Measurements from ENCODE around the gene NAV3.

The NAV3 gene

DNA sequence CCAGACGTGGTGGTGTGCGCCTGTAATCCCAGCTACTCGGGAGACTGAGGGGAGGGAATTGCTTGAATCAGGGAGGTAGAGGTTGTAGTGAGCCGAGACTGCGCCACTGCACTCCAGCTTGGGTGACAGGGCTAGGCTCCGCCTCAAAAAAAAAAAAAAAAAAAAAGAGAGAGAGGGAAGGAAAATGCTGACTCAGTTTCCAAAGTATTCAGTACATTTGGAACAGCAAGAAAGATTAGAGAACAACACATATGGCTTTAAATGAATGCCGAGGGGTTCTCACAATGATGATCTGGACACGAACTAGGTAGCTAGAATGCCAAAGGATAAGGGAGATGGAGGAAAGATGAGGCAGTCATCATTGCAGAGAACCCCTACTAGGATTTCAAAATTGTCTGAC is 97.4 kb downstream of the NAV3 start:
- DNase-seq = no peak

DNA sequence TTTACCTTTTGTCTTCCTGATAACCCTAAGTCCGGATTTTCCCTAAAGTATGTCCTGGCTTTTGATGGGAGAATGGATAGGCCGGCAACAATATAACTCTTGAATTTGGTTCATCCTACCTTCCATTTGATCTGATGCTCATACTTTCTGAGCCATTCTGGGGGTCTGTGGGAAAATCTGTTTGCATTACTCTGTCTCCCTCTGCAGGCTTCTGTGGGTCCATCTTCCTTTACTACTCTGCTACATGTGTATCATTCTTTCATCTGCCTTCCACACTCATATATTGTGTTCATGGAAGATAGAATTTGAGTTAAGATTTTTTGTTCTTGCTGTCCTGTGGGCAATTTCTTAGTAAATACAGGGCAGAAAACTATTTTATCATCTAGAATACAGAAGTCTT is 101.5 kb downstream of the NAV3 start:
- no peak for DNase-seq

DNA sequence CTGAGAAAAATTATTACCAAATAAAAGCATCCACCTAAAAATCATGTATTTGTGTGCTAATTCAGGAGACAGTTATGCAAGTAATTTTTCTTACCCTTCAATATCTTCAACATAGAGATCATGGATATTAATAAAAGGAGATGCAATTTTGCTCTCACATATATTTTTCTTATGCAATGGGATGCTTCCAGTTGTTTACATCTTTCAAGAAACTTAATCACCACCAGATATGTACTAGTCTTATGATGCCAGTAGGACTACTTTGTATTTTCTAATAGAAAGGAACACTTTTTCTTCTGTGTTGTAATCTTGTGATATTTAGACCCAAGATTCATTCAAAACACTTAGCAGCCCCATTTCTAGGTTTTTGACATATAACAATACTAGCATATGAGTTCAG is 107.6 kb downstream of the NAV3 start:
- DNase-seq = no peak

DNA sequence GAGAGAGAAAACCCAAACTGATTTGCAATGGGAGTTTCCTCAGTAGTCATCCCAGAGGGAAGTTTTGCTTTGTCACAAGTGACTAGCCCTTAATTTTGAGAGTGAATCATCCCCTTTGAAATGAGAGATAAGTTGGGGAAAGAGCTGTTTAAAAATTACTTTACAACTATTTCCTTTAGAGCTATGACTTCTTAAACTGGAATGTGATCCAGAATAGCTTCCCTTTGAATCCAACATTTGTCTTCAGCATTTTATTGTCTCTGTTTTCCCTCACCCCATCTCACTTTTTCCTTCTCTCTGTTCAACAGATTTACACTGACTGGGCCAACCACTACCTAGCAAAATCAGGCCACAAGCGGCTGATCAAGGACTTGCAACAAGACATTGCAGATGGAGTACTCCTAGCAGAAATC is 109.3 kb downstream of the NAV3 start:
- DNase-seq = no peak

DNA sequence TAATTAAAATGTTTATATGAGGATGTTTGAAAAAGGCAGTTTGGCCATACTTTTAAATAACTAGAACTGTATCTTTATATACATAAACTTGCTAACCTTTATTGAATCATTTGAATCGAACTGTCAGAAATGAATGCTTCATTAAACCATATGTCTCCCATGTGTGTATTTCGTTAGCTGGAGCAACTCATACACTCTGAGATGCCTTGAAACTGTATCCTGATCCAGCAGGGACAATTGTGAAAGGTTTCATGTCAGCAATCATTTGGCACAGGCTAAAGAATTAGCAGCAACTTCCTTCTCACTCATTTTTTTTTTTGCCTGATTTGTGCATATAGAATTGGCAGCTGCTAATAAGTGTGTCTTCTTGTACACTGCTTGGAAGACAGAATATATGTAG is 109.9 kb downstream of the NAV3 start:
- DNase-seq = no peak

DNA sequence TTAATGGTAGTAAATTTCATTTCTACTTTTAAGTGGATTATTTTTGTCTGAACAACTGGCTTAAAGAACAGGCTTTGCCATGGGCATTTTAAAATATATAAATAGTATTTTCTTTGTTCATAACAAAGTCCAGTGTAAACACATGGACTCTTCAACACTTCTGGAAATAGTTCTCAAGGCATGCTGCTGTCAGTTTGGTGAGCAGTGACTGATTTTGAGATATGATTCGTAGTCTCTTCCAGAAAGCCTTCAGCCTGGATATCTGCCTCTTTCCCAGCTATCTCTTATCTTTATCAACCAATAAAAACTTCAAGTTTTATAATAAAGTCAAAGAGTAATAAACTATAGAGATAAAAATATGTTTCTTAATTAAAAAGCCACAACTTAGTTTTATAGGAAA is 110.7 kb downstream of the NAV3 start:
- DNase-seq = no peak

DNA sequence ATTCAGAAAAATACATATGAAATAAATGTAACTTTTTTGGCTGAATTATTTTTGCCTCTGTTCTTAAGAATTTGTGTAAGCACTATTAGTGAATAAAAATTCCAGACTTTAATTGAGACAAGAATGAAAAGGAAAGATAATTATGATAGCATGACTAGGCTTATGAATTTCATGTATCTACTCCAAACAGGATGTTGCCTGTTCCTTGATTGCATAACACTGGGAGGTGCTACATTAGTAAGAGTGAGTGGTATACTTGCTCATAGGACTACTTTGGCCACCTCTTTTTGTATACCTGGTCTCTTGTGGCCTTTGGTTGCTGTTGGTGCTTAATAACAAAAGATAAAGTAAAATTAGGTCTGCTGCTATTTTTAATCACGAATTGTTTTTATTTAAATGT is 112.8 kb downstream of the NAV3 start:
- DNase-seq = no peak

DNA sequence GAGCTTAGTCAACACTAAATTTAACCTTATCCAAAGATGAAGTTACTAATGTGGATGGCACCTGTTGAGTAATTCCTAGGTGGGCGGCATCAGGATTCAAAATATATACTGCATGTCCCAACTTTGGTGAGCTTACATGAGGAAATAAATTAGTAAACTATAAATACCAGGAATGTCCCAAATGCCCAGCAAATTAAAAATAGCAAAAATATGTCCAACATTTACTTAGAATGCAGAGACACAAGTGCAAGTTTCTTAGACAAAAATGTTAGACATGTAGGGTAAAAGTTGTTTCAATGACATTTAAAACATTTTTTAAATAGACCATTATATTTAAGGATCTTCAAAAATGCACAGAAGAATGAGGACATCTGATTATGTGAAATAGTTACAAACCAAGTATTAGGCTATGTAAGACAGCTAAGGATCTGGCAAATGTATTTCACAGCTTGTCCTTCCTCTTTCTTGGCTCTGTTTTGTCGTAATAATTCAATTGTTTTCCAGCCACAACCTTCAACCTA is 115.9 kb downstream of the NAV3 start:
- no peak for DNase-seq

DNA sequence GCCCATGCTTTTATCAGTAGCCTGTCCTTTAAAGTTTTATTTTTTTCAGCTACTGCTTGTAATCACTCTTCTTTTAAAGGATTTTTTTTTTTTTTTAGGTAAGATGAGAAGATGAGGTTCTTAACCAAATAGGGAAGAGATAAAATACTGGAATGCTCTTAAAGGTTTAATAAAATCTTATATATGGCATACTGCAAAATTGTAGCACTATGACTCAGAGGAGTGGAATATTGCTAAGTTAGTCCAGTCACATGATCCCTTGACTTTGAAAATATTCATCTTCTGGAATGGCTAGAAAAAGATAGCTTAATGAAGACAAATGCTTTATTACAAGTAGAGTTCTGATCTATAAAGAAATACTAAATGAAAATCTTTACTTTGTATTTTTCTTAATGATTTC is 116.6 kb downstream of the NAV3 start:
- DNase-seq = no peak

DNA sequence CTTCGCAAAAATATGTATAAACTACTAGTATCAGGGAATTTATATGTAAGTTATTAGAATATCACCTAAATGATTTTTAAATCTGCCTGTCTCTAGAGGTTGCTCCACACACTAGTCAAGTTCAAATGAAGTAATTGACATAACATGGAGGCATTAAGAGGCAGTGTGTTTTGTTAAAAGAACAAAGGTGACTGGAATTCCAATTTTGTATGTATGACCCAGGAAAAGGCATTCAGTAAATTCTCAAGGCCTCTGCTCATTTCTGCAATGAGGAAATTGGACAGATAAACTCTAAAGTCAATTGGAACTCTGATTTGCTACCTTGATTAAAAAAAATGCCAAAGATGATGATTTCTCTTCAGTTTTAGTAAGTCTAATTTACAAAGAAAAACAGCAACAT is 117.1 kb downstream of the NAV3 start:
- no peak for DNase-seq

DNA sequence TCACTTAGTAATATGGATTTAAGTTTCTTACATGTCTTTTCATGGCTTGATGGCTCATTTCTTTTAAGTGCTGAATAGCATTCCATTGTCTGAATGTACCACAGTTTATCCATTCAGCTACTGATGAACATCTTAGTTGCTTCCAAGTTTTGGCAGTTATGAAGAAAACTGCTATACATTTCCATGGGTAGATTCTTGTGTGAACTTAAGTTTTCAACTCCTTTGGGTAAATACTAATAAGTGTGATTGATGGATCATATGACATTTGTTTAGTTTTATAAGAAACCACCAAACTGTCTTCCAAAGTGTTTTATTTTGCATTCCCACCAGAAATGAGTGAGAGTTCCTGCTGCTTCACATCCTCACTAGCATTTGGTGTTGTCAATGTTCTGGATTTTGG is 119.2 kb downstream of the NAV3 start:
- no peak for DNase-seq

DNA sequence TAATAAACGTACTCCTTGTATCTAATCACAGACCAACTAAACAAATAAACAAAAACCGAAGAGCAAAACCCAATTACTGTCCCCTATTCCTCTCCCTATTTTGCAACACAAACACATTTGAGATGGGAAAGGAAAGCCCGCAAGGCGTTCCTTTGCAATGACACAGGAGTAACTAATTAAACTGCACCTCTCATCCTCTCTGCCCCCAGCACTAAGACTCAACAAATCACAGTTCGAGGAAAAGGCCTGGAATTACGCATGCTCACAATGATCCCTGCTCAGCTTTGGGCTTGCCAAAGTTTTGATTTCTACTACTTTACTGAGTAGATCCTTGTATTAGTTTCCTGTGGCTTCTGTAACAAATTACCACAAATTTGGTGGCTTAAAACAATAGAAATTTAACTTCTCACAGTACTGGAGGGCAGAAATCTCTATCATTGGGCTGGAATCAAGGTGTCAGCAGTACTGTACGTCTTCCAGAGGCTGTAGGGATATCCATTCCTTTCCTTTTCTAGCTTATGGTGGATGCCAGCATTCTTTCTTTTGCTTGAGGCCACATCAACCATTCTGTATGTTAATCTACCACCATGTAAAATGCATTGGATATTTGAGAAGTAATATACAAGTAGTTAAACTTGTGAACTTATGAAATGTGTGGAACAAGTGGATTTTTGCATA is 123.0 kb downstream of the NAV3 start:
- DNase-seq = no peak

DNA sequence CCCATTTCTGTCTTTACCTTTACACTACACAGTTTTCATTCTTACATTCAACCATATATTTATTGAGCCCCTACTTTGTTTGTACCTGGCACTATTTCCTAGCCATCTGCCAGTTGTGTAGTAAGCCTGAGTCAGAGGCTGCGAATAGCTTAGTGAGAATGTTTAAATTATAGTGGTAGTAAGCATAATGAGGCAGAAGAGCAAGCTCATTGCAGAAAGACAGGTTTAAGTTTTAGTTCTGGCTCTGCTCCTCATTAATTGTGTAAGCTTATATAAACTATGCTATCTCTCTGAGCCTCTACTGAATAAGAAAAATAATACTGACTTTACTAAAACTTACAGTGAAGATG is 123.5 kb downstream of the NAV3 start:
- DNase-seq = no peak

DNA sequence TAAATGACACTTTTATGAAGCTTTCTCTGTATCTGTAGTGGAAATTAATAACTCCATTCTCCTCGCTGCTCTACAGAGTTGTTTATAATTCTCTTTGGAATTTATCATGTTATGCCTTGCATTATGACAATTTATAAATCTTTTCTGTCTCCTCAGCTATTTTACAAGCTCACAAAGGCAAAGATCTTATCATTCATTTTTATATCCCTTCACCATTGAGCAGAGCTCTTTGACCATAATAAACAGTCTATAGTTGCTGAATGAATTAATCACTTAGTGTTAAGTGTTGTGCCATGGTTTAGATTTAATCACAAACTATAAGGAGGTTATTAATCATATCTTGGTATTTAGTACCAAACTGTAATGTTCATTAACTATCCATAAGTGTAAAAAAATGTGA is 126.4 kb downstream of the NAV3 start:
- no peak for DNase-seq

DNA sequence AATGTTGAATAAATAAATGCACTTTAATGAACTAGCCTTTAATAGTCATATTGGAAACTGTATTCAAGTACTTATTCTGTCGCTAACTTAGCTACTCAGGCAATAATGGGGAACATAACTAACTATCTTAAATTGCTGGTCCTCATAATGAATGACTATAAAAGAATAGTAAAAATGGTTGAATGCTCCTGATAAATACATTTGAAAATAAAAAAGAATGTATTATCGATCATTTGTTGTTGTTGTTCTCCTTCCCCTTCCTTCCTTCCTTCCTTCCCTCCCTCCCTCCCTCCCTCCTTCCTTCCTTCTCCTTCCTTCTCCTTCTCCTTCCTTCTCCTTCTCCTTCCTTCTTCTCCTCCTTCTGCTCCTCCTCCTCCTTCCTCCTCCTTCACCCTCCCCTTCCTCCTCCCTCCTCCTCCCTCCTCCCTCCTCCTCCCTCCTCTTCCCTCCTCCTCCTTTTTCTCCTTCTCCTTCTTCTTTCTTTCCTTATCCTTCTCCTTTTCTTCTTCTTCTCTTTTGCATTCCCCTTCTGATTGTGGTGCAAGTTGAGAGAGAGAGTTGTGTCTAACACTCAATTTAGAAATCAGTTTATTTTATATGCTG is 133.0 kb downstream of the NAV3 start:
- DNase-seq = no peak

DNA sequence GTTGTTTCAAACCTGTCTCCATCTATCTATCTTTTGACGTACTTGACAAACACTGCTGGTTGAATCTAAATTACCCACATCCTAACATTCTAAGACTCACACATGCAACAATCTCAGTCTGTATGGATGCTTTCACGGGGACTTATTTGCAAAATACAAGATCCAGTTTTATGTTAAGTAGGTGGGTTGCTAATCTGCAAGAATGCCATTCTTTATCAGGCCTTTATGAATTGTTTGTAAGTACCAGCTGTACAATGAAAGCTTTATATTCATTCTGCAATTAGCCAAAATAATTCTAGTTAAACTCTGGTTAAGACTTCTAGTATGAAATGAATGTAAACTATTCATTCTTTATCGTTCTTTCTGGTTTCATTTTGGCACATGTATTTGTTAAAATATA is 135.1 kb downstream of the NAV3 start:
- no peak for DNase-seq

DNA sequence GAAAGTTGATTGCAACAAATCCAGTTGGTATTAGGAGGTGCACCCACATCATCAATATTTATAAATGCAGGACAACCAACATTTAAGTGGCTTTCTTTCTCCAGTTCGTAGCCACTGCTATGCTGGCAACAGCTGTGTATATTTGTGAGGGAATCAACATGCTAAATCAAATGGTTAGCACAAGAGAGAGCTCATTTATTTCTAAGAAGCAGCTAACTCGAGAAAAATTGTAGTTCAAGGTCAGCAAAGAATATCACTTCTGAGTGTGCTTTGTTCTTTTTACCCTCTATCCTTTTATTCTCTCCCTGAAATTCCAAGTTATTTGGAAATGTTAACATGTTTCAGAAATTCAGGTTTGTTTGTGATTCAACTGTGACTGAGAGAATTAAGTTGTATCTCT is 137.3 kb downstream of the NAV3 start:
- DNase-seq = no peak

DNA sequence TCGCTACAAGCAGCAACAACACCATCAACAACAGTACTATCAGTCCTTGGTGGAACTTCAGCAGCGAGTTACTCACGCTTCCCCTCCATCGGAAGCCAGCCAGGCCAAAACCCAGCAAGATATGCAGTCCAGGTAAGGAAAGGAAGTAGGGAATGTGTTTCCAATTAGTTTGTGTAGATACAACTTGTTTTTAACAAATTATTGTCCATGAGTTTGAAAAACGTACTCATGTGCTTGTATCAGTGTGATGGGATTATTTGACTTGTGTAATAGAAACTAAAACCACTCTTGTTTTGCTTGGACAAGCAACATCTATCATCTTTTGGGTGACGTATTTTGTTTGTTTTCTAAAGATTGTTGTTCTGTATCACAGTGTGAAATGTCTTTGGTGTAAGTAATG is 137.9 kb downstream of the NAV3 start:
- no peak for DNase-seq

DNA sequence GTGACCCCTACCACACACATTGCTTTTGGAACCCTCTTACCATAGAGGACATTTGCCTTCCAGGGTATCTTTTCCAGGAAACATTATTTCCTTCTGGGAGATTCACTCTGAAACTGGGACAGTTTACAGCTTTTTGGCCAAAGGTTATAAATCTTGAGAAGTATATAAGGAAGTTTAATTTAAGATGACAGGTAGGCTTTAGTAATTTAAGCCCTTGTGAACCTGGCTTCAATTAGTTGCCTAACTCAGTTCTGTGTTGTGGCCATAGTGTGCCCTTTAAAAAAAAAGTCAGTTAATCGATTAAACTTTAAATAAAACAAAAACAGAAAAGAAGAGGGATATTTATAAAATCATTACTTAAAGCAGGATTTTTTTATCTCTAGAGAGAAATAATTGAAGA is 142.9 kb downstream of the NAV3 start:
- no peak for DNase-seq

DNA sequence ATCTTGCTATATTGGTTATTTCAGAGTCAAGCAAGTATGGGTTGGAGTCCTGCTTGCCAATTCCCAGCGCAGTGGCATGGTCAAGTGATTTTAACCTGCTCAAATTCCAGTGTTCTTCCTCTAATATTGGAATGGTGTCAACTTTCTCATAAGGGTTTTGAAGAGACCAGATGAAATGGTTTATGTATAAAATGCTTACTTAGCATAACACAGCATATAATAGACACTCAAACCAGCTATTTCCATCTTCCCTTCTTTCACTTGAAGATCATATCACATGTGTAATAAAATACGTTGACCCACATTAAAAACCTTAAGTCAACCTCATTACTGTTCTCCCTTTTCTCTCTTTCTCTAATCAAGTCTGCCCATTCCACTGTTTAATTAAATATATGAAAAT is 144.0 kb downstream of the NAV3 start:
- no peak for DNase-seq

DNA sequence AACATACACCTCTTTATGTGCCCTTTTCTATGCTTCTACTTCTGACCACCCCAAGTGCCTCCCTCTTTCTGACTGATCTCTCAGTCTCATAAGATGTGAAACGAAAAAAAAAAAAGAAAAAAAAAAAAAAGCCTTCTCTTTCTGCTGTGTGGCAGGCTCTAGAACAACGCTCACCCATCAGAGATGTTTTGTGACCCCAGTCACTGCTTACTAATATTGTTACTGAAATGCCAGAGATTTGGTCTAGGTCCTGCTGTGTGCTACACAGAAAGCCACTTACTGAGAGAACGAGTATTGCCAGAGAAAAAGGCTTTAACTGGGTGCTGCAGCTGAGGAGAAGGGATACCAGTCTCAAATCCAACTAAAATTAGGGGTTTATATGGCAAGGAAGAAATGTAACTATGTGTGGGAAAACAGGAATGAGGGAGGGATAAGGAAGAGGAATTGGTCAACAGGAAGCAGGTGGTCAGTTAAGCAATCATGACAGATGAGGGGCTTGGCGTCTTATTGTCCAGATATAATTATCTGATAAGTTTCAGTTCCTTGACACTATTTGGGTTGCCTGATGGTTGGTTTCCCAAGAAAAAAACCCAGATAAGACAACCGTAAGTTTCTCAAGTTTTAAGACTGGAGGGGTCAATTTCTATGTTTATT is 149.0 kb downstream of the NAV3 start:
- no peak for DNase-seq

DNA sequence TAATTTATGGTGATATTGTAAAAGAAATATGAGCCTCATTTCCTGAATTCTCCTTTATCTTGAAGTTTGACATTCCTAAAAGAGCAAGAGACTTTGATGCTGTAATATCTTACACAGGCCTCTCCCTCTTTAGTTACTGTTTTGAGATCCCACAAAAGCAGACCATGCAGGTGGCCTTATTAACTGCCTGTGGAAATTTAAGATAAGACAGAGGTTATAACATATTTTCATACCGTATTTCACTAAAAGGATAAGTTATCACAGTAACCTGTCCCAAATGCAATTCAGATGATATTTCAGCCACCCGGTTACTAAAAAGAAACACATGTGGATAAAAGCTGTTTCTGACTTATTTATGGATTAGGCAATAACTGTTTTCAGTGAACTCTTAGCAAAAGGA is 150.1 kb downstream of the NAV3 start:
- DNase-seq = no peak

DNA sequence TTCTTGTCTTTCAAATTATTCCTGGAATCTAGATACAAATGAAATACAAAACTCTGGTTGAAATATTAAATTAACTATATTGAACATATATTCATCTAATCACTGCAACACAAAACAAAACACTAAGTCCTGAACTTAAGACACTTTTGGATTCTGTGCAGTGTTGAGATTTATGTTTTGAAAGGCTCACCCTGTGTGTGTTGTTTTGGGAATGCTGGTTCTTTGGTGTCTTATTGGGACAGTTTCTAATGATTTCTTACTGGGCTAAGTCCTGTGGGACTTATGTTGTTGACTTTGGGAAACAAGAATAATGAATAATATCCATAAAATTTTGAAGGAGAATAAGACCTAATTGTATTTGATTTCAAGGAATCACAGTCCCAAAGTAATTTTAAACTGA is 153.2 kb downstream of the NAV3 start:
- DNase-seq = no peak

DNA sequence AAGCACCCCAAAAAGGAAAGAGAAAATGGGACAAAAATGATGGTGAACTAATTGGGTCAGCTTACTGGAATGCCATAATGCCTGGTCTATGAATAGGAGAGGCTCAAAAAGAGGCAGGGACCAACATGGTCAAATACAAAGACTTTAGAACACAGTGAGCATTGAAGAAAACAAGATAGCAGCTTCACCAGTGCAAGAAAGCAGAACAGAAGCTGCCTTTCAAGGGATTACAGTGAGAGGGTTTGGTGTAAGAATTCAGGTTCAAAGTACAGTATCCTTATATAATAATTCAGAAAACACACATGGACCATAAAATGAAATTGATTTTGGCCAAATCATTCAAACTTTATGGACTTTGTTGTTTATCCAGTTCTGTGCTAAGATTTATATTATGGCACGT is 162.1 kb downstream of the NAV3 start:
- no peak for DNase-seq

DNA sequence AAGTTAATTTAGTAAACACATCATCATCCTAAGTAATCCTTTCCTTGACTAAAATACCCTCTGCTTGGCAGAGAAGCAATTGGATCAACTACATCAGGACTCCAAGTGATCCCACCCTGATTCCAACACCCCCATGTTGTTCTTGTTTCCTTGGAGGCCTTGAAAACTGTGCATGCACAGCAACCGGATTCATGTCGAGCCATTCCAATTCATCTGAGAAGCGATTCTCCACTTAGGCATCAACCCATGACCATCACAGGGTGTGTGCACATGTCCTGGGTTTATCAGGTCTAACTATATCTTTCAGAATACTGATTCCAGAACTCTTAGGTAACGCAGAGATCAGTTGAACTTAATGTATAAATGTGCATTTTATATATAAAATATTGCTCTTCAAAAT is 163.0 kb downstream of the NAV3 start:
- no peak for DNase-seq

Measured in NCI-H187 treated with DMSO at 0.1 percent for 48 hours (cell line).